ENCODE results near the gene MTG2. TPM values are rescaled to one million over a fixed set of nuclear protein-coding genes. Genes with fewer than 3 reads are reported as not detected.

Gene MTG2
- total RNA-seq, 4 donors from 2014 or later, result 17.0 to 26.1 (median 22.6) TPM

GRCh38 chr20:62225026-62225425 is 42.2 kb downstream of the MTG2 start:
- TF ChIP-seq, protein P1, sequence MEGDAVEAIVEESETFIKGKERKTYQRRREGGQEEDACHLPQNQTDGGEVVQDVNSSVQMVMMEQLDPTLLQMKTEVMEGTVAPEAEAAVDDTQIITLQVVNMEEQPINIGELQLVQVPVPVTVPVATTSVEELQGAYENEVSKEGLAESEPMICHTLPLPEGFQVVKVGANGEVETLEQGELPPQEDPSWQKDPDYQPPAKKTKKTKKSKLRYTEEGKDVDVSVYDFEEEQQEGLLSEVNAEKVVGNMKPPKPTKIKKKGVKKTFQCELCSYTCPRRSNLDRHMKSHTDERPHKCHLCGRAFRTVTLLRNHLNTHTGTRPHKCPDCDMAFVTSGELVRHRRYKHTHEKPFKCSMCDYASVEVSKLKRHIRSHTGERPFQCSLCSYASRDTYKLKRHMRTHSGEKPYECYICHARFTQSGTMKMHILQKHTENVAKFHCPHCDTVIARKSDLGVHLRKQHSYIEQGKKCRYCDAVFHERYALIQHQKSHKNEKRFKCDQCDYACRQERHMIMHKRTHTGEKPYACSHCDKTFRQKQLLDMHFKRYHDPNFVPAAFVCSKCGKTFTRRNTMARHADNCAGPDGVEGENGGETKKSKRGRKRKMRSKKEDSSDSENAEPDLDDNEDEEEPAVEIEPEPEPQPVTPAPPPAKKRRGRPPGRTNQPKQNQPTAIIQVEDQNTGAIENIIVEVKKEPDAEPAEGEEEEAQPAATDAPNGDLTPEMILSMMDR (IDR thresholded peaks at IDR 0.05; ENCODE audit: low read depth), result no peak

DNA sequence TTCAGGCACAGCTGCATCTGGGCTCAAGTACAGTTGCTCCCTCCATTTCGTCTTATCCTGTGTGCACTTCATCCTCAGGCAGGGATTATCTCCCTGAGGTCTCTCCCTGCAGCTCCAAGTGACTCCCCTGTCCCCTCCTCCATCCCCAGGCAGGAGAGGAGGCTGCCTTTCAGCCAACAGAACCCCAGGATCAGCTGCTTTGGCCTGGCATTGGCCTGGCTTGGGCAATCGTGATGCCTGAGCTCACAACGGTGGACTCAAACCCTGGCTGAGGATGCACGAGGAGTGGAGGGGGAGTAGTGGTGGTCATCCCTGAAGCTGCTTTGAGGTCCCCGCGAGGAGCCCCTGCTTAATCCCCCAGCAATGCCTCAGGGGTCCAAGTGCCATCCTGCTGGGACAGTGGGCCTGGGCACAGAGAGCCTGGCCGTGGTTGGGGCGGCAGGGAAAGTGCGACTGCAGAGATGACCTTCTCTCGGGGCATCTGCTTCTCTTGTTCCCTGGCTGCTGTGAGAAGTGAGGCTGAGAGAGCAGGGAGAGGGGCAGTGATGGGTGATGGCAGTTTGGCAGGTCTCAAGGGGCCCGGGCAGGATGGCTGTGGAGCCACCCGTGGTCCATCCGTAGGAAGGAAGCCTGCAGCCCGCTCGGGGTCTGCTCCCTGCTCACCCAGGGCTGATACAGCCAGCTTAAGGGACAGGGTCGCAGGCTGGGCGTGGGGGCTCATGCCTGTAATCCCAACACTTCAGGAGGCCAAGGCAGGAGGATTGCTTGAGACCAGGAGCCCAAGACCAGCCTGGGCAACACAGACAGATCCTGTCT is 43.2 kb downstream of the MTG2 start:
- TF ChIP-seq, protein P1 (IDR thresholded peaks at IDR 0.05; ENCODE audit: low read depth), result no peak

- TF ChIP-seq, protein P1 (IDR thresholded peaks at IDR 0.05; ENCODE audit: low read depth), result no peak
Observed at GRCh38 chr20:62226707-62227590, 44.1 kb downstream of the MTG2 start.

- TF ChIP-seq, protein P1 (IDR thresholded peaks at IDR 0.05; ENCODE audit: low read depth), result no peak
Observed at GRCh38 chr20:62227591-62227976, 44.8 kb downstream of the MTG2 start.

GRCh38 chr20:62227977-62228958 is 45.4 kb downstream of the MTG2 start:
- TF ChIP-seq, protein P1 (IDR thresholded peaks at IDR 0.05; ENCODE audit: low read depth), result no peak

DNA sequence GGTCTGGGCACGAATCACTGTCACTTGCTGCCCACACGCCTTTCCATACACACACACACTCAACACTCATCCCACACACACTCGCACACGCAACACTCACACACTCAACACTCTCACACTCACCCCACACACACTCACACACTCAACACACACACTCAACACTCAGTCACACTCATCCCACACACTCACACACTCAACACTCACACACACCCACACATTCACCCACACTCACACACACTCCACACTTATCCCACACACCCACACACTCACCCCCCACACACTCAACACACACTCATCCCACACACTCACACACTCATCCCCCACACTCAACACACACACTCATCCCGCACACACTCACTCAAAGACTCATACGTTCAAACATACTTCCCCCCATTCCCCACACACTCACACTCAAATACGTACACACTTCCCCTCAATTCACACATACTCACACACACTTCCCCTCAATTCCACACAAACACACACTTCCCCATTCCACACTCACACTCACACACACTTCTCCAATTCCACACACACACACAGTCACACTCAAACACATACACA is 46.2 kb downstream of the MTG2 start:
- TF ChIP-seq, protein P1 (IDR thresholded peaks at IDR 0.05; ENCODE audit: low read depth), result no peak
